ENCODE measurements around the gene PRDM1.

The PRDM1 gene

DNA sequence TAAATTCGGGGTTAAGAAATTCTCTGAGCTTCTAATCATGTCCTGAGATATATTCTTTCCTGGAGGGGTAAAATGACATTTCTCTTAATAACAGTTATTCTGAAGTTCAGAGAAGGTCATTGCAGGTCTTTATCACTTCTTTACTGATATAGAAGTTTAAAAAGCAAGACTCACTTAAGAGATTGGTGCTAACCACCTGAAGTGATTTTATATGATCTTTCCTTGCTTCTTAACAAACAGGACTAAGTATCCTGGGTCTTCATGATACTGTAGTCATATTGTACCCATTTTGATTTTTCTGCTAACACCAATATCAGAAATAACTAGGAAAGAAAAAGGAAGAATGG lies 39.3 kb upstream of the PRDM1 start:
- H3K4me3 ChIP-seq (ENCODE audit: low read depth, low read length) = no peak overlapping the region
- no peak for DNase-seq (ENCODE audit: low read depth)
- TF ChIP-seq, protein P1, sequence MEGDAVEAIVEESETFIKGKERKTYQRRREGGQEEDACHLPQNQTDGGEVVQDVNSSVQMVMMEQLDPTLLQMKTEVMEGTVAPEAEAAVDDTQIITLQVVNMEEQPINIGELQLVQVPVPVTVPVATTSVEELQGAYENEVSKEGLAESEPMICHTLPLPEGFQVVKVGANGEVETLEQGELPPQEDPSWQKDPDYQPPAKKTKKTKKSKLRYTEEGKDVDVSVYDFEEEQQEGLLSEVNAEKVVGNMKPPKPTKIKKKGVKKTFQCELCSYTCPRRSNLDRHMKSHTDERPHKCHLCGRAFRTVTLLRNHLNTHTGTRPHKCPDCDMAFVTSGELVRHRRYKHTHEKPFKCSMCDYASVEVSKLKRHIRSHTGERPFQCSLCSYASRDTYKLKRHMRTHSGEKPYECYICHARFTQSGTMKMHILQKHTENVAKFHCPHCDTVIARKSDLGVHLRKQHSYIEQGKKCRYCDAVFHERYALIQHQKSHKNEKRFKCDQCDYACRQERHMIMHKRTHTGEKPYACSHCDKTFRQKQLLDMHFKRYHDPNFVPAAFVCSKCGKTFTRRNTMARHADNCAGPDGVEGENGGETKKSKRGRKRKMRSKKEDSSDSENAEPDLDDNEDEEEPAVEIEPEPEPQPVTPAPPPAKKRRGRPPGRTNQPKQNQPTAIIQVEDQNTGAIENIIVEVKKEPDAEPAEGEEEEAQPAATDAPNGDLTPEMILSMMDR (IDR thresholded peaks at IDR 0.05; ENCODE audit: low read depth, low read length, missing control alignments) = no peak

DNA sequence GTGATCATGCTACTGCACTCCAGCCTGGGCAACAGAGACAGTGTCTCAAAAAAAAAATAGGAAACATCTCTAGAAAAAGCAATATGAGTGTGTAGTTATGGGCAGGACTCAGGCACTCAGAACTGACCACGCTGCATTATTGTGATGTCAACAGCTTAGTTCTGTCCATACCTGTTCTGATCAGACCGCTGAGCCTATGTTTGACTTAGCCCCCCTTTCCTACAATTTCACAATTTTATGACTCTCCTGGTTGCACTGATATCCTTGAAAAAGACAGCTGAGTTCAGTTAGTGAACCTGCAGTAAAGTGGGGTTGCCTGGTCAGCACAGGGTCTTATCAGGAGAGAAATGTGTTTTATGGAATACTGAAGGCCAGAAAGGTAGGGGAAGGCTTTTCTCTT lies 37.8 kb upstream of the PRDM1 start:
- TF ChIP-seq, protein P1 (IDR thresholded peaks at IDR 0.05; ENCODE audit: low read depth, low read length, missing control alignments) = no peak
- no peak for DNase-seq (ENCODE audit: low read depth)
- H3K4me3 ChIP-seq (ENCODE audit: low read depth, low read length) = no peak overlapping the region

DNA sequence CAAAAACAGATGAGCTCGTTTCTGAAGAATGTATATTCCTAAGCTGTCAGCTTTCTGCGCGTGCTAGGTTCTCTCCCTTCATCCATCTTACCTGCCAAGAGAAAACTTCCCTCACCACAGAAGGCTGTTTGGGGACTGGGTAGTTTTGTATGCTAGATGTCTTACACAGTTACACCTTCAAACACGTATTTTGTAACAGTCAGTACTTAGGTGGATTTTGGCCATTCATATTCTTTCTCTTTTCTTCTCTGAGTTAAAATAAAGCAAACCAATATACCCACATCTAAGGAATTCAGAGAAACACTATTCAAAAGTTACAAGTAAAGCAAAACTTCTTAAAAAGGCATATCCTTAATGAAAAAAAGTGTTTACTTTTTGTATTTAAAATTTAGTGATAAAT lies 35.6 kb upstream of the PRDM1 start:
- TF ChIP-seq, protein P1 (IDR thresholded peaks at IDR 0.05; ENCODE audit: low read depth, low read length, missing control alignments) = no peak
- DNase-seq (ENCODE audit: low read depth) = no peak
- H3K4me3 ChIP-seq (ENCODE audit: low read depth, low read length) = no peak overlapping the region

DNA sequence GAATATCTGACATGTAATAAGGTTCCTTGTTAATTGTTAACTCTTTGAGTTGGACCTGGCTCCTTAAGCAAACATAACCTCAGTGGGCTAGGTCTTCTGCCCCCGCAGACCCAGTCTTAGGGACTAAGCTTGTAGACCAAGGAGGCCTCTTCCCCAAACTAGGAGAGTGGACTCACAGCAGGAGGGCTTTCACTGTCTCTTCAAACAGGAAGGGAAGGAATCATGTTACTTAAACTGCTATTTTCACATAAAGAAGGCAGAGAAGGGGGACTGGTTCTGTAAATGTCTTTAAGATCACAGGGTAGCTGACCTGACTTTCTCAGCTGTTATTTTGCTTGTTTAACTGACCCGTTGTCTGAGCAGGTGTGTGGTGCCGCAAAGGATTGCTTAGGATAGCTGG lies 34.9 kb upstream of the PRDM1 start:
- H3K4me3 ChIP-seq (ENCODE audit: low read depth, low read length) = no peak overlapping the region
- DNase-seq (ENCODE audit: low read depth) = no peak
- TF ChIP-seq, protein P1 (IDR thresholded peaks at IDR 0.05; ENCODE audit: low read depth, low read length, missing control alignments) = no peak

DNA sequence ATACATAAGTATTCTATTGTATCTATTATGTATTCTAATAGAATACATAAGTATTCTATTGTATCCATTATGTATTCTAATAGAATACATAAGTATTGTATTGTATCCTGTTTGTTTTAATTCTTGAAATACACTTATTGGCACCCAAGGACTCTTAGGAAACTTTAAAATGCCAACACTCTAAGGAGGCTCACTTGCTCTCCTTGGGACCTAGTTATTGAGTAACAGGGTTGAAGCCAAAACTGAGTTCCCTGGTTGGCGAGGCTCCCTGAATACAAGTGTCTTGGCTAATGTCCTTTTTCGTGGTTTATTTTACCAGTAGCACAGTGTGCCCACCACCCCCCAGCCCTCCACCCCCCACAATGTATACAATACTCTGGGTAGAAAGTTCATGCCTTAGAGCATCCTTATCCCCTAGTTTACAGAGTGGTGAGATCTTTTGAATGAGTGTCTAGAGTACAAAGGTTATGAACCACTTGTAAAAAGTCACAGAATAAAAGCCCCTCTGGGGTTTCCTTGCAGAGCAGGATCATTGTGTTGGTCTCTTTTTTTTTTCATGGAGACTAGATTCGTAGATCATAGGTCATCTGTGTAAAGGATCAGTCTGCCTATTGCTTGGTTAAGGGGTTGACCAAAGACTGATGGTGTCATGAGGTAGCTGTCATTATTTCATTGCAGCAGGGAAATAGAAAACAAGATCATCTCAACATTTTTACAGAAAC lies 32.5 kb upstream of the PRDM1 start:
- H3K4me3 ChIP-seq (ENCODE audit: low read depth, low read length) = no peak overlapping the region
- TF ChIP-seq, protein P1 (IDR thresholded peaks at IDR 0.05; ENCODE audit: low read depth, low read length, missing control alignments) = no peak
- no peak for DNase-seq (ENCODE audit: low read depth)

DNA sequence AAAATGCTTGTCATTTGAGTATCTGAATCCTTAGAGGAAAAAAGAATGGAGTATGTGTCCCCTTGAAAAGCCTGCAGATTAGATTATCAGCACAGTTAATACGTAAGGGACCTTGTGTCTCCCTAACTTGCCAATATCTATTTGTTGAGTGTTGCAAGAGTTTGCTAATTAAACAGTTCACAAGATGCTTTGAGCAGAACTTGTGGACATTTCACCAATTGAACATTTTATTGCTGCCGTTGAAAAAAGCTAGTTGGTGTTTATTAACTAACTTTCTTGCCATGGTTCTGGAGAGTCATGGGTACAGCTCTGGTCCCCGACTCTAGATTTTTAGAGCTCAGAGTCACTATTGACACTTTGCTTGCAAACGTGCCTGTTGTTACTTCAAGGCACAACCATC lies 30.6 kb upstream of the PRDM1 start:
- TF ChIP-seq, protein P1 (IDR thresholded peaks at IDR 0.05; ENCODE audit: low read depth, low read length, missing control alignments) = no peak
- H3K4me3 ChIP-seq (ENCODE audit: low read depth, low read length) = no peak overlapping the region
- DNase-seq (ENCODE audit: low read depth) = no peak

DNA sequence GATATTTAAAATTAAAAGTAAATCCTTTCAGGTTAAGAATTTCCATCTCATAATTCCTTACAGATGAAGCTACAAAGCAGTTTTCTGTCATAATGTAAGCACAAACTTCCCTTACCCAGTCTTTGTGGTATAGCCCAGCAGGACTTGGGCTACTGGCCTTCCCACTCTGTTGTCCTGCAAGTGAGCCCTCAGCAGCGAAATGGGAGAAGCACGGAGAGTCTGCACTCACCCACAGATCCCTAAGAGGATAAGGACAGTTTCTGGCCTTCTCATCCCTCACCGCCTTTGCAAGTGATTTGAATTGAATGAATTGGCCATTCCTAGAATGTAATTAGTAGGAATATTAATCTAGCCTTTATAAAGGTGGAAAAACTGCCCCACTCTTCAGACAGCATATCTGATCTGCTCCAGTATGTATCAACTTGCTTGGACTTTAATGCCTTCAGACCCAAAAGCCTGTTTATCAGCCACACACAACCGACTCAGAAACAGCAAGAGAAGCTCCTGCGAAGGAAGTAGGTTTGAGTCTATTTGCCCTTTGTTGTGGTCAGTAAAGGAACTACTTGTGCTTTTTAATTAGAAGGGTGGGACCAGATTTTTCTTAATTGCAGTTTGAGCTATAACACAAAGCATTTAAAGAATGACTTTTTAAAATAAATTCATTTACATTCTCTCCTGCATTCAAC lies 29.9 kb upstream of the PRDM1 start:
- TF ChIP-seq, protein P1 (IDR thresholded peaks at IDR 0.05; ENCODE audit: low read depth, low read length, missing control alignments) = no peak
- H3K4me3 ChIP-seq (ENCODE audit: low read depth, low read length) = no peak overlapping the region
- DNase-seq (ENCODE audit: low read depth) = no peak
